SK-N-SH treated with all-trans-retinoic acid at 6 μM for 48 hours (cell line): Measurements from ENCODE around the gene PDE8A.

ENCODE experiments used
- ATAC-seq: fragments of 200-7000 bp; cut with Tn5 transposase; 3 replicates; pipeline ENCODE4 v1.9.1; 2020; ENCODE audit warnings: mild to moderate bottlenecking, moderate library complexity
- ARNTL ChIP-seq: fragments of 450-650 bp; formaldehyde crosslinking; IDR thresholded peaks from 2 replicates; pipeline ENCODE4 v1.5.0; 2020; ENCODE audit warnings: low read depth, mild to moderate bottlenecking, moderate library complexity, borderline replicate concordance
- BACH2 ChIP-seq: fragments of 250-450 bp; sonication (Bioruptor Pico); IDR thresholded peaks from 2 replicates; pipeline ENCODE4 v1.9.0; 2021; ENCODE audit warnings: mild to moderate bottlenecking, borderline replicate concordance
- ESRRG ChIP-seq: fragments of 250-450 bp; sonication (Bioruptor Pico); IDR thresholded peaks from 2 replicates; pipeline ENCODE4 v1.6.1; 2021; ENCODE audit warnings: mild to moderate bottlenecking
- OSR1 ChIP-seq: fragments of 250-450 bp; sonication (Bioruptor Pico); IDR thresholded peaks from 2 replicates; pipeline ENCODE4 v1.8.0; 2022; ENCODE audit warnings: moderate library complexity, mild to moderate bottlenecking, inconsistent platforms
- PPARA ChIP-seq: fragments of 250-450 bp; sonication (Bioruptor Pico); IDR thresholded peaks from 2 replicates; pipeline ENCODE4 v1.5.0; 2020; ENCODE audit warnings: mild to moderate bottlenecking, borderline replicate concordance
- RARB ChIP-seq: fragments of 250-450 bp; sonication (Bioruptor Pico); IDR thresholded peaks from 2 replicates; pipeline ENCODE4 v1.8.0; 2021; ENCODE audit warnings: mild to moderate bottlenecking, moderate library complexity
- SNAI2 ChIP-seq: fragments of 250-450 bp; sonication (Bioruptor Pico); IDR thresholded peaks from 2 replicates; pipeline ENCODE4 v1.5.0; 2020; ENCODE audit warnings: mild to moderate bottlenecking, moderate library complexity
- TCF4 ChIP-seq: fragments of 250-450 bp; sonication (Bioruptor Pico); IDR thresholded peaks from 2 replicates; pipeline ENCODE4 v1.8.0; 2021; ENCODE audit warnings: mild to moderate bottlenecking, moderate library complexity, borderline replicate concordance
- TOX ChIP-seq: fragments of 250-450 bp; sonication (Bioruptor Pico); IDR thresholded peaks from 2 replicates; pipeline ENCODE4 v1.8.0; 2021; ENCODE audit warnings: mild to moderate bottlenecking, moderate library complexity, borderline replicate concordance
- TSHZ2 ChIP-seq: fragments of 250-450 bp; sonication (Bioruptor Pico); IDR thresholded peaks from 2 replicates; pipeline ENCODE4 v1.5.0; 2020; ENCODE audit warnings: mild to moderate bottlenecking, moderate library complexity
- ZC3H10 ChIP-seq: fragments of 250-450 bp; sonication (Bioruptor Pico); IDR thresholded peaks from 2 replicates; pipeline ENCODE4 v1.5.1; 2021; ENCODE audit warnings: mild to moderate bottlenecking, moderate library complexity
- ZFP3 ChIP-seq: fragments of 250-450 bp; sonication (Bioruptor Pico); IDR thresholded peaks from 2 replicates; pipeline ENCODE4 v1.5.0; 2020; ENCODE audit warnings: mild to moderate bottlenecking, moderate library complexity
- ZNF565 ChIP-seq: fragments of 450-650 bp; formaldehyde crosslinking; conservative IDR thresholded peaks from 2 replicates; pipeline ENCODE4 v1.5.0; 2020; ENCODE audit warnings: low read depth, mild to moderate bottlenecking, moderate library complexity
- ZNF70 ChIP-seq: fragments of 450-650 bp; formaldehyde crosslinking; IDR thresholded peaks from 2 replicates; pipeline ENCODE4 v1.5.0; 2020; ENCODE audit warnings: mild to moderate bottlenecking, moderate library complexity
- ZNF8 ChIP-seq: fragments of 450-650 bp; formaldehyde crosslinking; IDR thresholded peaks from 2 replicates; pipeline ENCODE4 v1.5.0; 2020; ENCODE audit warnings: mild to moderate bottlenecking, moderate library complexity
- TF ChIP-seq, protein P1 (sequence below): fragments of 250-450 bp; sonication (Bioruptor Pico); IDR thresholded peaks from 2 replicates; pipeline ENCODE4 v1.8.0; 2020; ENCODE audit warnings: mild to moderate bottlenecking, moderate library complexity, borderline replicate concordance
- TF ChIP-seq, protein P2 (sequence below): fragments of 250-450 bp; sonication (Bioruptor Pico); IDR thresholded peaks from 2 replicates; pipeline ENCODE4 v1.5.1; 2021; ENCODE audit warnings: mild to moderate bottlenecking, moderate library complexity
- TF ChIP-seq, protein P3 (sequence below): fragments of 250-450 bp; sonication (Bioruptor Pico); IDR thresholded peaks from 2 replicates; pipeline ENCODE4 v1.8.0; 2021; ENCODE audit warnings: low read depth, mild to moderate bottlenecking, moderate library complexity, borderline replicate concordance
- TF ChIP-seq, protein P4 (sequence below): fragments of 250-450 bp; sonication (Bioruptor Pico); IDR thresholded peaks from 2 replicates; pipeline ENCODE4 v1.5.1; 2020; ENCODE audit warnings: low read depth, mild to moderate bottlenecking, moderate library complexity

Gene PDE8A

GRCh38 chr15:84944861-84945260 lies 36.8 kb upstream of the PDE8A start:
- no peak for ATAC-seq
- TF ChIP-seq, protein P1, sequence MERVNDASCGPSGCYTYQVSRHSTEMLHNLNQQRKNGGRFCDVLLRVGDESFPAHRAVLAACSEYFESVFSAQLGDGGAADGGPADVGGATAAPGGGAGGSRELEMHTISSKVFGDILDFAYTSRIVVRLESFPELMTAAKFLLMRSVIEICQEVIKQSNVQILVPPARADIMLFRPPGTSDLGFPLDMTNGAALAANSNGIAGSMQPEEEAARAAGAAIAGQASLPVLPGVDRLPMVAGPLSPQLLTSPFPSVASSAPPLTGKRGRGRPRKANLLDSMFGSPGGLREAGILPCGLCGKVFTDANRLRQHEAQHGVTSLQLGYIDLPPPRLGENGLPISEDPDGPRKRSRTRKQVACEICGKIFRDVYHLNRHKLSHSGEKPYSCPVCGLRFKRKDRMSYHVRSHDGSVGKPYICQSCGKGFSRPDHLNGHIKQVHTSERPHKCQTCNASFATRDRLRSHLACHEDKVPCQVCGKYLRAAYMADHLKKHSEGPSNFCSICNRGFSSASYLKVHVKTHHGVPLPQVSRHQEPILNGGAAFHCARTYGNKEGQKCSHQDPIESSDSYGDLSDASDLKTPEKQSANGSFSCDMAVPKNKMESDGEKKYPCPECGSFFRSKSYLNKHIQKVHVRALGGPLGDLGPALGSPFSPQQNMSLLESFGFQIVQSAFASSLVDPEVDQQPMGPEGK (CRISPR knock-in tag): no peak
- no peak for TF ChIP-seq TCF4 (CRISPR knock-in tag)
- TF ChIP-seq, protein P2, sequence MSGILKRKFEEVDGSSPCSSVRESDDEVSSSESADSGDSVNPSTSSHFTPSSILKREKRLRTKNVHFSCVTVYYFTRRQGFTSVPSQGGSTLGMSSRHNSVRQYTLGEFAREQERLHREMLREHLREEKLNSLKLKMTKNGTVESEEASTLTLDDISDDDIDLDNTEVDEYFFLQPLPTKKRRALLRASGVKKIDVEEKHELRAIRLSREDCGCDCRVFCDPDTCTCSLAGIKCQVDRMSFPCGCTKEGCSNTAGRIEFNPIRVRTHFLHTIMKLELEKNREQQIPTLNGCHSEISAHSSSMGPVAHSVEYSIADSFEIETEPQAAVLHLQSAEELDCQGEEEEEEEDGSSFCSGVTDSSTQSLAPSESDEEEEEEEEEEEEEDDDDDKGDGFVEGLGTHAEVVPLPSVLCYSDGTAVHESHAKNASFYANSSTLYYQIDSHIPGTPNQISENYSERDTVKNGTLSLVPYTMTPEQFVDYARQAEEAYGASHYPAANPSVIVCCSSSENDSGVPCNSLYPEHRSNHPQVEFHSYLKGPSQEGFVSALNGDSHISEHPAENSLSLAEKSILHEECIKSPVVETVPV: no peak
- no peak for TF ChIP-seq BACH2 (CRISPR knock-in tag)
- TF ChIP-seq SNAI2 (CRISPR knock-in tag): no peak
- TF ChIP-seq, protein P3, sequence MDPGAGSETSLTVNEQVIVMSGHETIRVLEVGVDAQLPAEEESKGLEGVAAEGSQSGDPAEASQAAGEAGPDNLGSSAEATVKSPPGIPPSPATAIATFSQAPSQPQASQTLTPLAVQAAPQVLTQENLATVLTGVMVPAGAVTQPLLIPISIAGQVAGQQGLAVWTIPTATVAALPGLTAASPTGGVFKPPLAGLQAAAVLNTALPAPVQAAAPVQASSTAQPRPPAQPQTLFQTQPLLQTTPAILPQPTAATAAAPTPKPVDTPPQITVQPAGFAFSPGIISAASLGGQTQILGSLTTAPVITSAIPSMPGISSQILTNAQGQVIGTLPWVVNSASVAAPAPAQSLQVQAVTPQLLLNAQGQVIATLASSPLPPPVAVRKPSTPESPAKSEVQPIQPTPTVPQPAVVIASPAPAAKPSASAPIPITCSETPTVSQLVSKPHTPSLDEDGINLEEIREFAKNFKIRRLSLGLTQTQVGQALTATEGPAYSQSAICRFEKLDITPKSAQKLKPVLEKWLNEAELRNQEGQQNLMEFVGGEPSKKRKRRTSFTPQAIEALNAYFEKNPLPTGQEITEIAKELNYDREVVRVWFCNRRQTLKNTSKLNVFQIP (CRISPR knock-in tag): no peak
- no peak for TF ChIP-seq RARB
- TF ChIP-seq OSR1 (CRISPR knock-in tag): no peak
- no peak for TF ChIP-seq ZC3H10 (CRISPR knock-in tag)
- no peak for TF ChIP-seq ARNTL (CRISPR knock-in tag)
- TF ChIP-seq TOX (CRISPR knock-in tag): no peak
- TF ChIP-seq, protein P4, sequence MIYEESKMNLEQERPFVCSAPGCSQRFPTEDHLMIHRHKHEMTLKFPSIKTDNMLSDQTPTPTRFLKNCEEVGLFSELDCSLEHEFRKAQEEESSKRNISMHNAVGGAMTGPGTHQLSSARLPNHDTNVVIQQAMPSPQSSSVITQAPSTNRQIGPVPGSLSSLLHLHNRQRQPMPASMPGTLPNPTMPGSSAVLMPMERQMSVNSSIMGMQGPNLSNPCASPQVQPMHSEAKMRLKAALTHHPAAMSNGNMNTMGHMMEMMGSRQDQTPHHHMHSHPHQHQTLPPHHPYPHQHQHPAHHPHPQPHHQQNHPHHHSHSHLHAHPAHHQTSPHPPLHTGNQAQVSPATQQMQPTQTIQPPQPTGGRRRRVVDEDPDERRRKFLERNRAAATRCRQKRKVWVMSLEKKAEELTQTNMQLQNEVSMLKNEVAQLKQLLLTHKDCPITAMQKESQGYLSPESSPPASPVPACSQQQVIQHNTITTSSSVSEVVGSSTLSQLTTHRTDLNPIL: no peak
- no peak for TF ChIP-seq TSHZ2
- TF ChIP-seq ZNF8: no peak
- no peak for TF ChIP-seq ZFP3 (CRISPR knock-in tag)
- no peak for TF ChIP-seq ZNF565 (CRISPR knock-in tag)
- no peak for TF ChIP-seq PPARA
- no peak for TF ChIP-seq ESRRG (CRISPR knock-in tag)
- no peak for TF ChIP-seq ZNF70 (CRISPR knock-in tag)

DNA sequence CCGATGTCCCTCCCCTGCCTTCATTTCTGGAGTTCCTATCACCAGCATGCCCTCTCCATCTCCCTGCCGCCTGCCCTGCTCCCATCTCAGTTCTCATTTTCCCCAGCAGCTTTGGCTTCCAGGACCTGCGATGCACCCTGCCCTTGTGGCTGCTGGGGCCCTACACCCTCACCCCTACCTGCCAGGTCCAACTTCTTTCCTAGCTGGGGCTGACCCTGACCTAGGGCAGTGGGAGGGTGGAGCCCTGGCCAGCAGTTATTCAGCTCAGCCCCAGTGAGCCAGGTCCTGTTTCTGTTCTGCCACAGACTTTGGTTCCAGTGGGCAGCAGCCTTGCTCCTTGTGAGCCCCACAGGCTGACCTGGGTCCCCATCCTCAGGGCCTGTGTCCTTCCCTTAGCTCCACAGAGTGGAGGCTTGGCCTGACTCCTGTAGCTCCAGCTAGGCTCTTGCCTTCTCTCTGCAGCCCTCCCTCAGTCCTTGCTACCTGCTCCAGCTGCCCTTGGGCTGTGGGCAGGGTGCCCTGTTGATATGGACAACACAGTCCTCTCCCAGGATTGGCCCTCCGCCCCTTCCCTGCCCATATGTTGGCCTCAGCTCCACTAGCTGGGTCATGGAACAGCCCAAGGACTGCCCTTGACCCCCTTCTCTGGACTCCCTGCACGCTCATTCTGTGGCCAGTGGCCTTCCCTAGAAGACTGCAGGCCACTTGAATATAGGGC lies 34.7 kb upstream of the PDE8A start:
- TF ChIP-seq BACH2 (CRISPR knock-in tag): no peak
- no peak for TF ChIP-seq PPARA
- TF ChIP-seq SNAI2 (CRISPR knock-in tag): no peak
- TF ChIP-seq, protein P1 (CRISPR knock-in tag): no peak
- TF ChIP-seq ZNF70 (CRISPR knock-in tag): no peak
- TF ChIP-seq, protein P4: no peak
- no peak for ATAC-seq
